Stimulated activated CD8-positive, alpha-beta memory T cell treated with anti-CD3 and anti-CD28 coated beads, Interleukin-4, amount 100 ng/mL, for 48 hours (primary cell): ENCODE measurements around the gene CD300H.
"Not testable (repeated sequence)": the region's sequence is repeated elsewhere in the genome, so short reads cannot be mapped to it uniquely, and the experiment has no call there.

Experiments
- DNase-seq: peaks from one replicate; pipeline ENCODE4 v3.0.0-alpha.2; 2020

The CD300H gene

DNA sequence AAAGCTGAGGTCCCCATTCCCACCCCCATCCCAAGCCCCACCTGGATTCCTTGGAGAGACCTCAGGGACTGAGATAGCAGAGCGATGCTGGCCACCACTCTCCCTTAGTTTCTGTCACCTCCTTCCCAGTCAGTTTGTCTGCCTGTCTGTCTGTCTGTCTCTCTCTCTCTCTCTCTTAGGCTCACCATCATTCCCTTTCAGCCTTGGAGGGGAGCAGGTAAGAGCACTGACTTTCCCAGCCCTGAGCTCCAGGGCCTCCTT is 41.9 kb downstream of the CD300H start:
- no peak for DNase-seq

DNA sequence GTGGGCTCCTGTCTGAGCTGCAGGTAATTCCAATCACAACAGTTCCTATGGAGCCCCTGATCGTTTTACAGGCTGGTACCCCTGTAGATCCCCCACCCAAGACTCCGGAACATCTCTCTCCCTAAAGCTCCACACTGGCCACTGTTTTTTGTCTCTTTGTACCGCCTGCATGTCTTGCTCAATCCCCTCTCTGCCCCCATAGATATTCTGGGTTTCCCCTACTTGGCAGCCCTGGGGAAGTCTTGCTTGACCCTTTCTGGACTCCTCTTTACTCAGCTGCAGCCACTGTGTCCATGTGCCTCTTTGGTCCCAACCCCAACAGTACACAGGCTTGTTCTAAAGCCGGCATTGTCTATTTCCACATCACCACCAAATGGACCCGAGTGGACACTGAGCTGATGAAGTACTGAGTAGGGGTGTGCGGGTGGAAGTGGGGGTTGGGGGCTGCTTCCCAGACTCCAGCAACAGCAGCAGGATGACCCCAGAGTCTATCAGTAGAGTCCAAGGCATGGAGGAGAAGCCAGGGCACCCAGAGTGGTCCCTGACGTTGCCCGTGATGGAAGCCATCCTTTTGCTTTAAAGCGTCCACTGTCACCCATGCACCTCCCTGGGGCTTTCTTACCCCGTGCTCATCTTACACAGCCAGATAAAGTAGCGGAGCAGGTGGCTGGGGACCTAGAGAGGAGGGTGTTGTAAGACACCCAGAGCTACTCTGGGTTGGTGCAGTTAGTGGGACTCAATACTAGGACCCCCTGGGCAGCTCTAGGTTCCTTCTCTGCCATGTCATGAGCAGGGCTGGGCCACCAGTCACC is 42.5 kb downstream of the CD300H start:
- DNase-seq: no peak

DNA sequence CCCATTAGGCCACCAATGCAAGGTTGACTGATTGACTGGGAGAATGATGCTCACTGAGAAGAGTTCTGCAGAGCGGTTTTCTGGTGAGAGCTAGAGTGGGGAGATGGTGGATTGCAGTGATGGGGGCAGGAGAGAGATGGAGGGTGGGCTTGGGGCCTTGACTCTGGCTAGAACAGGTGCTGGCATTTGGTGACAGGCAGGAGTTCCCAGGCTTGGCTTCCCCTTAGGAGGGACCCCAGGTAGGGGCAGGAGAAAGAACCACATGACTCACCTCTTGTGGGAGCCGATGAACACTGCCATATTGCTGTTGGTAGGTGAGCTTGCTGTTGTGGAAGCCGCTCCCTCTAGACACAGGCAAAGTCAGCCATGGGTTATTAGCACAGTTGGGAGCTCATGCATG is 44.0 kb downstream of the CD300H start:
- no peak for DNase-seq

DNA sequence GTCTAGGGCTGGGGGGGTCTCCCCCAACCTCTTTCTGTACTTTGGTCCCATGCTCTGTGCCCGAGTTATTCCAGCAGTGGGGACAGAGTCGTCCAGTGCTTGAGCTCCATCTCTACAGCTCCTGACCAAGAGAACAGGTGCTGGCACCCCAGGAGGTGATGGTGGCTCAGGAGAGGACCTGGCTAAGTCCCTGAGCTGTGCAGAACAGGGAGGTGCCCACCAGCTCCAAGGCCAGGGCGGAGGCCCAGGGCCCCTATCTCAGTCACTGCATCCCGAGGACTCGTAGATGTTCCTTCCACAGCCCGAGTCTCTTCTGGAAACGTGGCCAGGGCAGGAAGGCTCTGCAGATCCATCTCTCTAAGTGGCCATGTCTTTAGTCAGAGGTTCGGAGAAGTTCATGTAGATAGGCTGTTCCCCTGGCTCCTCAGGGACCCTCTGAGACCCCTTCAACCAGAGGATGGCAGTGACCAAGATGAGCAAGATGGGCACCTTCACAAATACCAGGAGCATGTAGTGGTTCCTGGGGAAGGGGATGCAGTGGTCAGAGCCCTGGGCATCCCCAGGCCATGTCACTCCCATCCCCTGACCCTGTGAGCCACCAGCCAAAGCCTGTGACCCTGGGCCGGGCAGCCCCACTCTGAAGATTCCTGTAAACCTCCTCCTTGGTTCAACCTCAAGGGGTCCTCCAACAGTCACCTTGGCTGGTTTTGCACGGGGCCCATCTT is 44.8 kb downstream of the CD300H start:
- no peak for DNase-seq

DNA sequence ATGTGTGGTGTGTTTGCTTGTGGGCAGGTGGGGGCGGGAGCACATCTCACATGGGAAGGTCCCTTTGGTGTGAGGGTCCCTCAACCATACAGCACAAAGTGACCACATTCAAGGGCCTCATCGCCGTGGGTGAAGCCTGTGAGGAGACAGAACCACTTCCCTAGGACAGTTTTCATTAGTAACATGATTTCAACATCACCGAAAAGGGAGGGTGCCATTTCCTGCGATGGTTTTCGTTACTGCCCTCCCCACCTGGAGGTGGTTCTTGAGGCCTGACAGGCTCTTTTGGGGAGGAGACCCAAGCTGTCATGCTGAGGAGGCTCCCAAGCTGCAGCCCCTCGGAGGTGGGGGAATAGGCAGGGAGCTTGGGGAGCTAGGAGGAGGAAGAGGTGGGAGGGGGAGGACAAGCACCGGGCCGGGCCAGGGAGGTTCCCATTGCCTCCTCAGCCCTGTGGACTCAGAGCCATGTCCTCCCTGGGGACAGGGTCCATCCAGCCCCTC is 45.6 kb downstream of the CD300H start:
- peak; percentile 45 for DNase-seq

DNA sequence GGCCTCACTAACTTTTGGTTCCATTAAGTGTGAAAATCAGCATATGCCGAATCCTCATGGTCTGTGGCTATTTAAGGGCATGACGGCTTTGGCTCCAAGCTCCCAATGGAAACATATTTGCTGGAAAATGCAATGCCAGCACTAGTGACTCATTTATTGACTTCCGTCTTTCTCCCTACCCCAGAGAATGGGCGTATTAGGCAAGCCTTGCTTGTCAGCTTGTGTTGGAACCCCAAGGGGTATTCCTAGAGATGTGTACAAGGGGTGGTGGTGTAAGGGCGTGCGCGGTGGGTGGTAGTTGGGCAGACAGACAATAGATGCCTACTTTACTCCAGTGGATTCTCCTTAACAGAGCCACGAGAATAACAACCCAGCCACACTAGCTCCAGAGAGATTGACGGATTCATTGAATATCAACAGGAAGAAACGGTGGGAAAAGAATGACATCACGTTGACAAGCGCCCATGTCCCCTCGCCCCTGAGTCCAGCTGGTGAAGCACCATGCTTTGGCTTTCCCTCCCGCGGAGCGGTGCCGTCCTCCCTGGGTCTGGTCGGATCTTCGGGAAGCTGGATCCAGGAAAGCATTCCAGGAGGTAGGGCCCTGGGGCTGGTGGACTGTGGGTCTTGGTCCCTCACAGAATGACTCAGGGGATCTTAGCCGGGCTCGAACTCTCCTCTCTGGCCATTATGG is 46.4 kb downstream of the CD300H start:
- no peak for DNase-seq

DNA sequence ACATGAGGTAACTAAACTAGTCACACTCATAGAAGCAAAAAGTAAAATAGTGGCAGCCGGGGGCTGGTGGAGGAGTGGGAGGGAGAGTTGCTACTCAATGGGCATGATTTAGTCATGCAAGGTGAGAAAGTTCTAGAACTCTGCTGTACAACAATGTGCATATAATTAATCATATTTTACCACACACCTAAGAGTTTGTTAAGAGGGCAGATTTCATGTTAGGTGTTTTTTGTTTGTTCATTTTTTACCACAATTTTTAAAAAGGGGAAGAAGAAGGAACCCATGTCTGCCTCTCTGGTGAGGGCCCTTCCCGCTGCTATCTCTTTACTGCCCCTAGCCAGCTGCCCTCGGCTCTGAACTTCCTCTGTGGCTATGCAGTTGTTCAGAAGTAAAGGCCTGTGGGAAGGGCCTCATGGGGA is 47.3 kb downstream of the CD300H start:
- peak; percentile 44 for DNase-seq

DNA sequence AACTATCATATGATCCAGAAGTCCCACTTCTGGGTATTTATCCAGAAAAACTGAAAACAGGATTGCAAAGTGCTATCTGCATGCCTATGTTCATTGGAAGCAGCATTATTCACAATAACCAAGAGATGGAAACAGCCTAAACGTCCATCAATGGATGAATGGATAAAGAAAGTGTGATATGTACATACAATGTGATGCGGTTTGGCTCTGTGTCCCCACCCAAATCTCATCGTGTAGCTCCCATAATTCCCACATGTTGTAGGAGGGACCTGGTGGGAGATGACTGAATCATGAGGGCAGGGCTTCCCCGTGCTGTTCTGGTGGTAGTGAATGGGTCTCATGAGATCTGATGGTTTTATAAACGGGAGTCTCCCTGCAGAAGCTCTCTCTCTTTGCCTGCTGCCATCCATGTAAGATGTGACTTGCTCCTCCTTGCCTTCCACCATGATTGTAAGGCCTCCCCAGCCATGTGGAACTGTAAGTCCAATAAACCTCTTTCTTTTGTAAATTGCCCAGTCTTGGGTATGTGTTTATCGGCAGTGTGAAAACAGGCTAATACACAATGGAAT is 48.8 kb downstream of the CD300H start:
- not testable (repeated sequence) for DNase-seq

DNA sequence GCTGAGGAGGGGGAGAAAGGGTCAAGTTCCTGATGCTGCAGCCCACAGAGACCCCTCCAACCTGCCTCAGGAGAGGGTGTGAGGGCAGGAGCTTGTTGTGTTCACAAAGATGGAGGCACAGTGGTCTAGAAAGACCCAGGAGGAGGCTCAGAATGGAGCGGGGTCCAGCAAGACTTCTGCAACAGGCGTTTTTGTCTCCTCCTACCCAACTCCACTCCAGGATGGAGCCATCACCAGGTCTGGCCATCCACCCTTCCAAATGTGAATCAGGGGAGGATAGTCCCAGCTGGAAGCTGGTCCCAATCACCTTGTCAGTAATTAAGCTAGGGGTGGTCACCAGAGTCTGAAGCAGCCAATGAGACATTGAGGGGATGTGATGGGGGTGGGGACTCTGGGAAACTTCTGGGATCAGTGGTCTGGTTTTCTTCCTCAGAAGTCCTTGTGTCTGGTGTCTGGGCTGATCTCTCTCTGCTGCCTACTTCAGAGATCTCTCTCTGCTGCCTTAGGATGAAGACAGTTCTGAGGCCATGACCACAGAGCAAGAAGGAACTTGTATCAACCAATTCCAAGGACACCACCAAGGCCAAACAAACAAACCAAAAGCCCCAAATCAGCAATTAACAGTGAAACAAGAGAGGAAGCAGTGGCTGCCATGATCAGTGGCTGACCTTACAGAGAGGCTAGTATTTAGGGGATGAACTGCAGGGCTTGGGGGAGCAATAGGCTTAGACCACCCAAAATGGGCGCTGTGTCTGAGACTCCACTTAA is 50.6 kb downstream of the CD300H start:
- DNase-seq: no peak

DNA sequence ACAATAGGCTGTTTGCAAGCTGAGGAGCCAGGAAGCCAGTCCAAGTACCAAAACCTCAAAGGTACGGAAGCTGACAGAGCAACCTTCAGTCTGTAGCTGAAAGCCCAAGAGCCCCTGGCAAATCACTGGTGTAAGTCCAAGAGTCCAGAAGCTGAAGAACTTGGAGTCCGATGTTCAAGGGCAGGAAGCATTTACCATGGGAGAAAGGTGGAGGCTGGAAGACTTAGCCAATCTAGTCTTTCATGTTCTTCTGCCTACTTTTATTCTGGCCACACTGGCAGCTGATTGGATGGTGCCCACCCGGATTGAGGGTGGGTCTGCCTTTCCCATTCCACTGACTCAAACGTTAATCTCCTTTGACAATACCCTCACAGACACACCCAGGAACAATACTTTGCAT is 51.4 kb downstream of the CD300H start:
- DNase-seq: no peak

DNA sequence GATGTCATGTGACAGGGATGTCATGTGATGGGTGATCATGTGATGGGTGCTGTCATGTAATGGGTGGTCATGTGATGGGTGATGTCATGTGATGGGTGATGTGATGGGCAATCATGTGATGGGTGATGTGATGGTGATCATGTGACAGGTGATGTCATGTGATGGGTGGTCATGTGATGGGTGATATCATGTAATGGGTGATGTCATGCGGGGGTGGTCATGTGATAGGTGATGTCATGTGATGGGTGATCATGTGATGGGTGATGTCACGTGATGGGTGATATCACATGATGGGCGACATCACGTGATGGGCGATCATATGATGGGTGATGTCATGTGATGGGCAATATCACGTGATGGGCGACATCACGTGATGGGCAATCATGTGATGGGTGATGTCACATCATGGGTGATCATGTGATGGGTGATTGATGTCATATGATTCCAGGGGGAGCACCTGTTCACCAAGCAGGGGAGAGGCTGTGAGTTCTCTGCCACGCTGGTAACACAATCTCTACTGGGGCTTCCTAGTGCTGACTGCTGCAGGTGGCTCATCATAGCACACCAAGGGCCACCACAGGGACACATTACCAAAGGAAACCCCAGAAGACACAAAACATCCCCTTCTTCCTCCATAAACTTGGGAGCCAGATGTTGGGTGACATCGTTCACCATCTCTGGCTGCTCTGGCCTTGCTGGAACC is 52.5 kb downstream of the CD300H start:
- peak; percentile 62 for DNase-seq

DNA sequence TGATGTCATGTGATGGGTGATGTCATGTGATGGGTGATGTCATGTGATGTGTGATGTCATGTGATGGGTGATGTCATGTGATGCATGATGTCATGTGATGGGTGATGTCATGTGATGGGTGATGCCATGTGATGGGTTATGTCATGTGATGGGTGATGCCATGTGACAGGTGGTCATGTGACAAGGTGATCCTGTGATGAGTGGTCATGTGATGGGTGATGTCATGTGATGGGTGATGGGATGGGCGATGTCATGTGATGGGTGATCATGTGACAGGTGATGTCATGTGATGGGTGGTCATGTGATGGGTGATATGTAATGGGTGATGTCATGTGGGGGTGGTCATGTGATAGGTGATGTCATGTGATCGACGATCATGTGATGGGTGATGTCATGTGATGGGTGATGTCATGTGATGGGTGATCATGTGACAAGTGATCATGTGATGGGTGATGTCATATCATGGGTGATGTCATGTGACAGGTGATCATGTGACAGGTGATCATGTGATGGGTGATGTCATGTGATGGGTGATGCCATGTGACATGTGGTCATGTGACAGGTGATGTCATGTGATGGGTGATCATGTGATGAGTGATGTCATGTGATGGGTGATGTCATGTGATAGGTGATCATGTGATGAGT is 53.2 kb downstream of the CD300H start:
- peak; percentile 69 for DNase-seq

DNA sequence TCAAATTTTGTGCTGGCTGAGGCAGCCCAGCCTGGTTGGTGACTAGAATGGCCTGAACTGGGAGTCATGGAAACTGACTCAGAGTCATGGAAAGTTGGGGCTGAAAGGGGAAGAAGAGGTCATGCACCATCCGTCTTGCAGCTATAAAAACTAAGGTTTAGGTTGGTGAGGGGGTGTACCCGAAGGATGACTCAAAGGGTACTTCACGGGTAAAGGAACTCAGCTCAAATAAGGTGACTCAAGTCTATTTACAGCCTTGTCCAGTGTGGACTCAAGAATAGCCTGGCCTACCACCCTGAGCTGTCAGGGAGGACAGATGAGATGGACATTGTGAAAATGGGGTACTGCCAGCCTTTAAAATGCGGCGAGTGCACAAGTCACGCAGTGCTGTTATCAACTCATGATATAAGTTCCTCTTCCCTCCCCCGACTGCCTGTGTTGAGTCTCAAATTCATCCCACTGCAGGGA is 54.7 kb downstream of the CD300H start:
- DNase-seq: peak; percentile 72

DNA sequence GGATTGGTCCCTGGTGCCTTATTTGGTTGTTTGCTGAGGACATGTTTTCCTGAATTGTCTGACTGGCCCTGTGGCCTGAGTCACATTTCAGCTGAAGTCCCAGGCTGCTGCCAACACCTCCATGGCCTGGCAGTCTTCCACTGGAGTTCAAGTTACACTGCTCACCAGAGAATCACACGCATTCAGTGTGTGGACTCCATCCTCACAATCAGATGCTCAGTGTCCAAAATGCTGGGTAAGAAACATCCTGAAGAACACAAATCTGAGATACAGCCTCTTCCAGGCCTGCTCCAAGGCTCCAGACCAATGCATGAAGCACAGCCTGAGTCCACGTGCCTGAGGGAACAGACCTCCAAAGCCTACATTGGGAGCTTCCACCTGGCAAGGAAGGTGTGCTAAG is 55.3 kb downstream of the CD300H start:
- no peak for DNase-seq
